Right lobe of liver (tissue), 6 donors: Measurements from ENCODE around the gene ITGA2. TPM values are rescaled to one million over a fixed set of nuclear protein-coding genes. Genes with fewer than 3 reads are reported as not detected.

Experiments used
- ATAC-seq, 4 donors: fragments of 200-7000 bp; cut with Tn5 transposase; one replicate each; pipeline ENCODE4 v1.9.1; 2020; ENCODE audit warnings: mild to moderate bottlenecking in 4 of 4, moderate library complexity in 4 of 4
- DNase-seq, 3 donors: peaks; one replicate each; pipeline ENCODE4 v3.0.0-alpha.2; 2020
- H3K27ac ChIP-seq, 3 donors: fragments of 200-600 bp; one replicate each; pipeline ENCODE4 v1.8.0; 2022
- H3K27me3 ChIP-seq, 2 donors: fragments of 200-600 bp; one replicate each; pipeline ENCODE4 v1.8.0; 2022
- H3K36me3 ChIP-seq, 4 donors: fragments of 200-600 bp; sonication (generic) in 1 of 4; one replicate each; pipeline versions ENCODE4 v1.5.1 to v1.8.0; 2017 to 2022; ENCODE audit warnings: control low read depth in 1 of 4
- H3K4me1 ChIP-seq, 4 donors: fragments of 200-600 bp; sonication (generic) in 1 of 4; one replicate each; pipeline versions ENCODE4 v1.5.1 to v1.8.0; 2017 to 2022; ENCODE audit warnings: control low read depth in 1 of 4
- H3K4me3 ChIP-seq, 3 donors: fragments of 200-600 bp; one replicate each; pipeline ENCODE4 v1.8.0; 2022
- H3K9me3 ChIP-seq, 4 donors: fragments of 200-600 bp; sonication (generic) in 1 of 4; one replicate each; pipeline versions ENCODE4 v1.5.1 to v1.8.0; 2017 to 2022; ENCODE audit warnings: control low read depth in 1 of 4
- CTCF ChIP-seq, 4 donors: fragments of 200-600 bp in 3 of 4; fragments of 450-650 bp in 1 of 4; IDR thresholded peaks; one replicate each; pipeline versions ENCODE4 v1.5.1 to v1.8.0; 2016 to 2022; ENCODE audit warnings: antibody characterized with exemption in 4 of 4, mild to moderate bottlenecking in 2 of 4
- POLR2A ChIP-seq: fragments of 450-650 bp; IDR thresholded peaks from one replicate; pipeline ENCODE4 v1.6.1; 2017; ENCODE audit warnings: antibody characterized with exemption, mild to moderate bottlenecking
- WGBS: methylation state at CpG from one replicate; pipeline ENCODE4 v1.1.6; 2018; ENCODE audit warnings: low coverage, low lambda C conversion rate; ENCODE audit not compliant: insufficient coverage; ENCODE audit errors: missing lambda C conversion rate; 5-methylcytosine and 5-hydroxymethylcytosine counted together
- intact Hi-C, 2 donors: fragments of 100-400 bp; cut with DNase I; formaldehyde crosslinking; loops; one replicate each; pipeline versions ENCODE4 v1.11.2 to v1.14.1; 2022
- total RNA-seq, 6 experiments: library from RNA; depleted of rRNA in 2 of 6; stranded (reverse); fragments of >200 nt in 2 of 6; fragmentation: NEBNext Ultra II Directional in 3 of 6; extraction: Animal tissue kit (Norgen Biotek cat#: 25700) in 3 of 6; gene quantifications; one replicate each; pipeline versions ENCODE4 v1.1.0 to v1.2.4, GENCODE V29; 2016 to 2023
- donor health status: DM: no; HTN: yes; CAD: no.
- donor health status: DM: no; HTN: no; CAD: no.
- donor health status: DM: no; HTN: no; CAD: no.
- donor health status: DM: no; HTN: yes; CAD: no.
- donor health status: DM: no; HTN: yes; CAD: no.

Gene ITGA2
- total RNA-seq, 6 experiments from 2014 or later, result 0.11 to 1.6 (median 0.40) TPM

- 71% methylated on average over 2 of the region's 2 CpGs for WGBS
- intact Hi-C loops, result no loop called here
- ATAC-seq (no peak), DNase-seq (no peak)
- no peaks in the 10 kb centered on the region for H3K4me1 ChIP-seq
- TF ChIP-seq POLR2A, result no peak
- TF ChIP-seq CTCF (IDR thresholded peaks at IDR 0.05), result no peak
- no peaks in the 10 kb centered on the region for H3K9me3 ChIP-seq
- no peaks in the 10 kb centered on the region for H3K27me3 ChIP-seq
- no peak overlapping the region for H3K4me3 ChIP-seq
- H3K27ac ChIP-seq, result no peak overlapping the region
- H3K36me3 ChIP-seq, result no peaks in the 10 kb centered on the region
Observed at GRCh38 chr5:53052499-53052898, 63.3 kb downstream of the ITGA2 start.

- WGBS, result 70% methylated on average over 3 of the region's 4 CpGs
- Histone ChIP-seq H3K36me3 (no peaks in the 10 kb centered on the region), H3K27ac (no peak overlapping the region), H3K4me1 (no peaks in the 10 kb centered on the region), H3K27me3 (no peaks in the 10 kb centered on the region), H3K9me3 (no peaks in the 10 kb centered on the region), H3K4me3 (no peak overlapping the region)
- intact Hi-C loops, result no loop called here
- TF ChIP-seq CTCF (IDR thresholded peaks at IDR 0.05), result no peak
- no peak for TF ChIP-seq POLR2A
- DNase-seq (no peak), ATAC-seq (no peak)
Observed at GRCh38 chr5:53053364-53053763, 64.2 kb downstream of the ITGA2 start.

GRCh38 chr5:53055365-53055764 is 66.2 kb downstream of the ITGA2 start:
- H3K27ac ChIP-seq, result no peak overlapping the region
- H3K9me3 ChIP-seq, result no peaks in the 10 kb centered on the region
- TF ChIP-seq POLR2A (no peak), CTCF (IDR thresholded peaks at IDR 0.05) (no peak)
- intact Hi-C loops, result no loop called here
- no peaks in the 10 kb centered on the region for H3K4me1 ChIP-seq
- no peaks in the 10 kb centered on the region for H3K27me3 ChIP-seq
- H3K4me3 ChIP-seq, result no peak overlapping the region
- ATAC-seq, result no peak
- 71% methylated on average over 5 of the region's 5 CpGs for WGBS
- no peaks in the 10 kb centered on the region for H3K36me3 ChIP-seq
- no peak for DNase-seq

- Histone ChIP-seq H3K9me3 (no peaks in the 10 kb centered on the region), H3K4me1 (no peaks in the 10 kb centered on the region), H3K27ac (no peak overlapping the region), H3K4me3 (no peak overlapping the region), H3K27me3 (no peaks in the 10 kb centered on the region), H3K36me3 (no peaks in the 10 kb centered on the region)
- DNase-seq (no peak), ATAC-seq (no peak)
- intact Hi-C loops, result no loop called here
- no peak for TF ChIP-seq CTCF (IDR thresholded peaks at IDR 0.05)
- no peak for TF ChIP-seq POLR2A
- WGBS, result 92% methylated on average over 5 of the region's 5 CpGs
Observed at GRCh38 chr5:53059281-53059680, 70.1 kb downstream of the ITGA2 start.

GRCh38 chr5:53063176-53063575 is 74.0 kb downstream of the ITGA2 start:
- intact Hi-C loops, result no loop called here
- no peaks in the 10 kb centered on the region for H3K4me1 ChIP-seq
- no peaks in the 10 kb centered on the region for H3K36me3 ChIP-seq
- DNase-seq, result no peak
- whole genome bisulfite sequencing, result 36% methylated on average over 2 of the region's 2 CpGs
- H3K27me3 ChIP-seq, result no peaks in the 10 kb centered on the region
- ATAC-seq, result no peak
- H3K27ac ChIP-seq, result no peak overlapping the region
- no peak overlapping the region for H3K4me3 ChIP-seq
- no peaks in the 10 kb centered on the region for H3K9me3 ChIP-seq
- TF ChIP-seq CTCF (IDR thresholded peaks at IDR 0.05) (no peak), POLR2A (no peak)
